ENCODE measurements around the gene LAX1. TPM values are rescaled to one million over a fixed set of nuclear protein-coding genes. Genes with fewer than 3 reads are reported as not detected.

The LAX1 gene
- total RNA-seq, result not detected in 2 replicates
- long read RNA-seq, result 0 reads

- Mint-ChIP-seq H3K27ac (no peak within 1 kb of the TSS), H3K27me3 (no peaks in the 10 kb centered on the region), H3K4me3 (ENCODE audit: low read depth) (no peak within 1 kb of the TSS), H3K36me3 (ENCODE audit: insufficient read depth) (no peaks in the 10 kb centered on the region), H3K9me3 (ENCODE audit: low read depth) (no peaks in the 10 kb centered on the region), H3K4me1 (ENCODE audit: low read depth) (peaks cover 15% of the 10 kb centered on the region)
- DNase-seq (ENCODE audit: low spot score, unreplicated experiment), result no peak
- TF ChIP-seq, protein P1, sequence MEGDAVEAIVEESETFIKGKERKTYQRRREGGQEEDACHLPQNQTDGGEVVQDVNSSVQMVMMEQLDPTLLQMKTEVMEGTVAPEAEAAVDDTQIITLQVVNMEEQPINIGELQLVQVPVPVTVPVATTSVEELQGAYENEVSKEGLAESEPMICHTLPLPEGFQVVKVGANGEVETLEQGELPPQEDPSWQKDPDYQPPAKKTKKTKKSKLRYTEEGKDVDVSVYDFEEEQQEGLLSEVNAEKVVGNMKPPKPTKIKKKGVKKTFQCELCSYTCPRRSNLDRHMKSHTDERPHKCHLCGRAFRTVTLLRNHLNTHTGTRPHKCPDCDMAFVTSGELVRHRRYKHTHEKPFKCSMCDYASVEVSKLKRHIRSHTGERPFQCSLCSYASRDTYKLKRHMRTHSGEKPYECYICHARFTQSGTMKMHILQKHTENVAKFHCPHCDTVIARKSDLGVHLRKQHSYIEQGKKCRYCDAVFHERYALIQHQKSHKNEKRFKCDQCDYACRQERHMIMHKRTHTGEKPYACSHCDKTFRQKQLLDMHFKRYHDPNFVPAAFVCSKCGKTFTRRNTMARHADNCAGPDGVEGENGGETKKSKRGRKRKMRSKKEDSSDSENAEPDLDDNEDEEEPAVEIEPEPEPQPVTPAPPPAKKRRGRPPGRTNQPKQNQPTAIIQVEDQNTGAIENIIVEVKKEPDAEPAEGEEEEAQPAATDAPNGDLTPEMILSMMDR (IDR thresholded peaks at IDR 0.05; ENCODE audit: unreplicated experiment), result no peak
Measured at GRCh38 chr1:203765029-203765837, at the start of gene LAX1. Gene LAX1 (plus strand): TSS chr1:203765183. CDS start chr1:203765566, 383 bp downstream.

- Mint-ChIP-seq H3K36me3 (ENCODE audit: insufficient read depth) (peaks cover 14% of the 10 kb centered on the region), H3K4me3 (ENCODE audit: low read depth) (no peak overlapping the region), H3K27me3 (no peaks in the 10 kb centered on the region), H3K9me3 (ENCODE audit: low read depth) (no peaks in the 10 kb centered on the region), H3K4me1 (ENCODE audit: low read depth) (no peaks in the 10 kb centered on the region), H3K27ac (no peak overlapping the region)
- DNase-seq (ENCODE audit: low spot score, unreplicated experiment), result no peak
- TF ChIP-seq, protein P1 (IDR thresholded peaks at IDR 0.05; ENCODE audit: unreplicated experiment), result no peak
Measured at GRCh38 chr1:203717120-203717519, 47.9 kb upstream of the LAX1 start.

DNA sequence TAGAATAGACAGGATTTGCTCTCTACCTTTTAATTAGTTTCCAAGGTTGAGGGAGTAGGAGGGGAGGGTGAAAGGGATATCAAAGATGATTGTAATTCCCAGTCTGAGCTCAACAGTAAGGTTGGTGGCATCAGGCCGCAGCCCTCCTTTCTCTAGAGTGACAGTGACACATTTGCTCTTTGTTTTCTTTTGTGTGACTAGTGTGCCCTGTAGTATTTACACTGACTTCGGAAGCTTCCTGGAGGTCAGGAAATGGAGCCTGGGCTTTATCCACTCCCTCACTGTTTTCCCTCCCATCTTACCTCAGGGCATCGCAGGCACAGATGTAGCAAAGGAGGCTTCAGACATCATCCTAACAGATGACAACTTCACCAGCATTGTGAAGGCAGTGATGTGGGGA is 44.7 kb upstream of the LAX1 start:
- H3K9me3 Mint-ChIP-seq (ENCODE audit: low read depth), result no peaks in the 10 kb centered on the region
- no peak overlapping the region for H3K4me3 Mint-ChIP-seq (ENCODE audit: low read depth)
- TF ChIP-seq, protein P1 (IDR thresholded peaks at IDR 0.05; ENCODE audit: unreplicated experiment), result no peak
- peaks cover 23% of the 10 kb centered on the region for H3K36me3 Mint-ChIP-seq (ENCODE audit: insufficient read depth)
- H3K27ac Mint-ChIP-seq, result no peak overlapping the region
- no peaks in the 10 kb centered on the region for H3K4me1 Mint-ChIP-seq (ENCODE audit: low read depth)
- DNase-seq (ENCODE audit: low spot score, unreplicated experiment), result no peak
- H3K27me3 Mint-ChIP-seq, result no peaks in the 10 kb centered on the region

DNA sequence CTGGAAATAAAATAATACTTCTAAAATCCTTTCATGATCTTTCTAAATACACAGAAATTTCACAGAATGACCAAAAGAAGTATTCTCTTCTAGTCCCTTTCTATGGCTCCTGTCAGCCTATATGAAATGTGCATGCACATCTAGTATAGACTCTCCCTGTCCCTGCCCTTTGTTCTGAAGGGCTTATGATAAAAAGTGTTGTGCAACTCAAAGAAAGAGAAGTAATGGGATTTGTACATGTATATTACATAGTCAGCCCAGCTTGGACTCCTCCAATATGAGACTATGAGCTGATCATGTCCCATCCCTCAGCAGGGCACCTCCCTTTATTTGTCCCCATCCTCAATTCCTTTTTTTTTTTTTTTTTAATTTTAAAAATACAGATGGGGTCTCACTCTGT is 42.1 kb upstream of the LAX1 start:
- Mint-ChIP-seq H3K4me3 (ENCODE audit: low read depth) (no peak overlapping the region), H3K4me1 (ENCODE audit: low read depth) (no peaks in the 10 kb centered on the region), H3K27ac (no peak overlapping the region), H3K9me3 (ENCODE audit: low read depth) (no peaks in the 10 kb centered on the region), H3K27me3 (no peaks in the 10 kb centered on the region), H3K36me3 (ENCODE audit: insufficient read depth) (peaks cover 33% of the 10 kb centered on the region)
- TF ChIP-seq, protein P1 (IDR thresholded peaks at IDR 0.05; ENCODE audit: unreplicated experiment), result no peak
- DNase-seq (ENCODE audit: low spot score, unreplicated experiment), result no peak

GRCh38 chr1:203726417-203726867 is 38.5 kb upstream of the LAX1 start:
- H3K4me1 Mint-ChIP-seq (ENCODE audit: low read depth), result no peaks in the 10 kb centered on the region
- no peak overlapping the region for H3K4me3 Mint-ChIP-seq (ENCODE audit: low read depth)
- H3K9me3 Mint-ChIP-seq (ENCODE audit: low read depth), result no peaks in the 10 kb centered on the region
- no peak overlapping the region for H3K27ac Mint-ChIP-seq
- TF ChIP-seq, protein P1 (IDR thresholded peaks at IDR 0.05; ENCODE audit: unreplicated experiment), result no peak
- peaks cover 37% of the 10 kb centered on the region for H3K36me3 Mint-ChIP-seq (ENCODE audit: insufficient read depth)
- H3K27me3 Mint-ChIP-seq, result no peaks in the 10 kb centered on the region
- DNase-seq (ENCODE audit: low spot score, unreplicated experiment), result no peak
